ENCODE data around the gene PDIA5.

Gene PDIA5

DNA sequence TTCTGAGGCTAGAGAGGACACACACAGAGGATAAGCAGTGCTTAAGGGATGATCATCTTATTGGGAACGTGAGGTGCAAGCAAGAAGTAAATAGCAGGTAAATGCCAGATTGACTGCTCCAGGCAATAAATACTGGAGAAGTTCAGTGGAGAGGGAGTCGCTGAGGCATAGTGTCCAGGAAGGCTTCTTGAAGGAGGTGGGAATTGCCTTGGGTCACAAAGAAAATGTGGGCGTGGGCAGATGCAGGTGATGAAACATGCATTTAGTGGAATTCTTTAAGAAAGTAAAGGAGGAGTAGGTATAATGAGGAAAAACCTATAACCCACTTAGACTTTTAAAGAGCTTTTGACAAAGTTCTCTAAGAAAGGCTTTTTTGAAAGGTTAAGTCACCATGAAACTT lies 31.8 kb upstream of the PDIA5 start:
- H3K27ac ChIP-seq, result no peak overlapping the region
- DNase-seq, result no peak
- peaks cover 11% of the 10 kb centered on the region for H3K27me3 ChIP-seq (replicated peaks)
- in situ Hi-C loops (cut with HindIII; ENCODE audit: low pct_ligation_motif_present, low sequenced_read_pairs), result no loop called here
- H3K36me3 ChIP-seq (replicated peaks), result no peaks in the 10 kb centered on the region
- no peak overlapping the region for H3K4me3 ChIP-seq (ENCODE audit: low read depth, low read length)
- TF ChIP-seq, protein P1, sequence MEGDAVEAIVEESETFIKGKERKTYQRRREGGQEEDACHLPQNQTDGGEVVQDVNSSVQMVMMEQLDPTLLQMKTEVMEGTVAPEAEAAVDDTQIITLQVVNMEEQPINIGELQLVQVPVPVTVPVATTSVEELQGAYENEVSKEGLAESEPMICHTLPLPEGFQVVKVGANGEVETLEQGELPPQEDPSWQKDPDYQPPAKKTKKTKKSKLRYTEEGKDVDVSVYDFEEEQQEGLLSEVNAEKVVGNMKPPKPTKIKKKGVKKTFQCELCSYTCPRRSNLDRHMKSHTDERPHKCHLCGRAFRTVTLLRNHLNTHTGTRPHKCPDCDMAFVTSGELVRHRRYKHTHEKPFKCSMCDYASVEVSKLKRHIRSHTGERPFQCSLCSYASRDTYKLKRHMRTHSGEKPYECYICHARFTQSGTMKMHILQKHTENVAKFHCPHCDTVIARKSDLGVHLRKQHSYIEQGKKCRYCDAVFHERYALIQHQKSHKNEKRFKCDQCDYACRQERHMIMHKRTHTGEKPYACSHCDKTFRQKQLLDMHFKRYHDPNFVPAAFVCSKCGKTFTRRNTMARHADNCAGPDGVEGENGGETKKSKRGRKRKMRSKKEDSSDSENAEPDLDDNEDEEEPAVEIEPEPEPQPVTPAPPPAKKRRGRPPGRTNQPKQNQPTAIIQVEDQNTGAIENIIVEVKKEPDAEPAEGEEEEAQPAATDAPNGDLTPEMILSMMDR (IDR thresholded peaks at IDR 0.05; ENCODE audit: low read depth, low read length, missing control alignments), result no peak

DNA sequence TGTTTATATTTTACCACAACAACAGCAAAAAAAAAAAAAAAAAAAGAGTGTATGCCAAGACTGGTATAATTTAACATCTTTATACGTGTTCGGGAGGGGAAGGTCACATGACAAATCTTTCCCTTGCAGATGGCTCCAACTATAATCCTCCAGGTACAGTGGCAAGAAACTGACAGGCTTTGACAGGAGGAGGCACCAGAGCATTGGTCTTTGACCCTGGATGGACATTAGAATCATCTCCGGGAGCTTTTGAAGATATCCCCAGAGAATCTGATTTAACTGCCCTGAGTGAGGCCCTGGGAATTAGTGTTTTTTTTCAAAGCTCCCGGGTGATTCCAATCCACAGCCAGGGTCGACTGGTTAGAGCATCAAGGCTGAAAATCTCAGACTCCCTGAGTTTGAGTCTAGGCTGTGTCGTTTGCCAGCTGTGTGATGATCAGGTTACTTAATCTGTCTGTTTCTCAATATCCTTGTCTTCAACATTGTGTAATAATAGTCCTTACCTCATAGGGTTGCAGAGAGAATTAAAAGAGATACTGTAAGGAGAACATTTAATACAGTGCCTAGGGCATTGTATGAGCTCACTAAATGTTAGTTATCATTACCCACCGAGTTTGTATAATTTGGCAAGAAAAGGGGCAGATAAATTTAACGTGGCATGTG lies 30.3 kb upstream of the PDIA5 start:
- H3K27ac ChIP-seq, result no peak overlapping the region
- TF ChIP-seq, protein P1 (IDR thresholded peaks at IDR 0.05; ENCODE audit: low read depth, low read length, missing control alignments), result no peak
- peaks cover 2% of the 10 kb centered on the region for H3K27me3 ChIP-seq (replicated peaks)
- in situ Hi-C loops (cut with HindIII; ENCODE audit: low pct_ligation_motif_present, low sequenced_read_pairs), result no loop called here
- H3K36me3 ChIP-seq (replicated peaks), result no peaks in the 10 kb centered on the region
- DNase-seq, result peak; percentile 25
- H3K4me3 ChIP-seq (ENCODE audit: low read depth, low read length), result no peak overlapping the region

DNA sequence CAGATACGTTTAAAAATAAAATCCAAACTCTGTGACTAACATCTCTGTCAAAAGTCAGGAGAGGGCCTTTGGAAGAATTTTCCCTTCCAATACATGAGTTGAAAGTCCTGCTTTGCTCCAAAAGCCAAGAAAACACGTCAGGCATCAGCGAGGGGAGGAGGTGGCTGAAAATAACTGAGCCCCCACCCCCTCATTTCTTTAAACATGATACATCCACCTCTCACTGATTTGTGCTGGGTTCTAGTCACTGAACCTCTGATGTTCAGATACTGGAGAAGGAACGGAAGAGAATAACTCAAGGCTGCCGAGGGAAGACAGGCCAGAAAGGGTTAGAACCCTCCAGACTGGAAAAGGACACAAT lies 29.8 kb upstream of the PDIA5 start:
- in situ Hi-C loops (cut with HindIII; ENCODE audit: low pct_ligation_motif_present, low sequenced_read_pairs), result no loop called here
- Histone ChIP-seq H3K27ac (no peak overlapping the region), H3K27me3 (replicated peaks) (peaks cover 2% of the 10 kb centered on the region)

DNA sequence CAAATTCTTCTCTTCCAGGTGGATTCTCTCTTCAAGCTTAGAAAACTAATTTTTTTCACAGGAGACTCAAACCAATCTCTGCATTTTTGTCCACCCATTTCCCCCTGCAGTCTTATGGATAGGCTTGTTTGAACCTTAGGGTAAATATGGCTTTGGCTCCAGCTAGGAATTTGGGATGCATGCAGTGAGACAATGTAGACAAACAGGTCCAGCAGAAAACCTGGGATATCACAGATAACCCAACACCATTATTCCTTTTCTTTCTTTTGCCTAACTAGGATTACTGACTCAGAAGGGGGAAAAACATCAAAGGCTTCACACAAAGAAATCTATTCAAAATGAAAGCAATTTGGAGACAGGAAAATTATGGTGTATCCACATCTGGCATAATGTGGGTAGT lies 28.1 kb upstream of the PDIA5 start:
- Histone ChIP-seq H3K27ac (no peak overlapping the region), H3K27me3 (replicated peaks) (no peaks in the 10 kb centered on the region), H3K4me3 (ENCODE audit: low read depth, low read length) (no peak overlapping the region), H3K36me3 (replicated peaks) (no peaks in the 10 kb centered on the region)
- TF ChIP-seq, protein P1 (IDR thresholded peaks at IDR 0.05; ENCODE audit: low read depth, low read length, missing control alignments), result no peak
- no peak for DNase-seq
- in situ Hi-C loops (cut with HindIII; ENCODE audit: low pct_ligation_motif_present, low sequenced_read_pairs), result no loop called here

More for the DNA sequence above, 29.8 kb upstream of the PDIA5 start:
- no peaks in the 10 kb centered on the region for H3K36me3 ChIP-seq (replicated peaks)
- TF ChIP-seq, protein P1 (IDR thresholded peaks at IDR 0.05; ENCODE audit: low read depth, low read length, missing control alignments), result no peak
- no peak overlapping the region for H3K4me3 ChIP-seq (ENCODE audit: low read depth, low read length)
- no peak for DNase-seq

DNA sequence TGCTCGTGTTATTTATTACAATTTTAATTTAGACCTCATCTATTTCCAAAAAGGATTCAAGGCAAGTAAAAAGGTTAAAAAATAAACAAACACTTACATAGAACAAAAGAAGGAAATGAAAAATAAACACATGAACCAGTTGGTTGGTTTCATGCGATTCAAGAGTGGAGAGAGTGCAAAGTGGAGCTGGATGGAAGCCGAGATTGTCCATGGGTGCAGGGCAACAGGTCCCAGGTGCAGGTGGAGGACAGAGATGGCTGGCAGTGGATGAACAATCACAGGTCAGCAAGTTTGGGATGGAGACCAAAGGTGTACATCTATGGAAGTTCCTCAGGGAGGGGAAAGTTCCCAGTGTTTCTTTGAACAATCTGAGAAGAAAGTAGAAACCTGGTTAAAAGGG lies 27.6 kb upstream of the PDIA5 start:
- Histone ChIP-seq H3K27ac (no peak overlapping the region), H3K27me3 (replicated peaks) (no peaks in the 10 kb centered on the region), H3K4me3 (ENCODE audit: low read depth, low read length) (no peak overlapping the region), H3K36me3 (replicated peaks) (no peaks in the 10 kb centered on the region)
- TF ChIP-seq, protein P1 (IDR thresholded peaks at IDR 0.05; ENCODE audit: low read depth, low read length, missing control alignments), result no peak
- in situ Hi-C loops (cut with HindIII; ENCODE audit: low pct_ligation_motif_present, low sequenced_read_pairs), result no loop called here
- no peak for DNase-seq

DNA sequence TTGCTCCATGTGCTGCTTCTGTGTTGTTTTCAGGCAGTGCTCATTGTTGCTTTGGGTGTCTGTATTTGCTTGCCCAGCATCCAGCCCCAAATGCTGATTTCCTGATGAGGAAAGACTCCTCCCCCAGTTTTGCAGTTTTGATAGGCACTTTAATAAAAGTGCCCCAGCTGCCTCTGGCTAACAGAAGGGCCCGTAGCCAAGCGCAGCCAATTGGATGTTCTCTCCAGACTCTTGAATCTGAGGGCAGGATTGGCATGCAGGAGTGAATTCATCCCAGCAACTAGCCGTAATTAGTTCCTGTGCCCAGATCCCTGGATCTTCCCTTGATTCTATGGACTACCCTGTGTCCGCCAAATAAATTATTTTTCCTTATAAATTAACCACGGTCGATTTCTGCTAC lies 24.4 kb upstream of the PDIA5 start:
- no peak for DNase-seq
- in situ Hi-C loops (cut with HindIII; ENCODE audit: low pct_ligation_motif_present, low sequenced_read_pairs), result no loop called here
- Histone ChIP-seq H3K36me3 (replicated peaks) (no peaks in the 10 kb centered on the region), H3K27ac (no peak overlapping the region), H3K27me3 (replicated peaks) (no peaks in the 10 kb centered on the region), H3K4me3 (ENCODE audit: low read depth, low read length) (no peak overlapping the region)
- TF ChIP-seq, protein P1 (IDR thresholded peaks at IDR 0.05; ENCODE audit: low read depth, low read length, missing control alignments), result no peak

Data from brain microvascular endothelial cell (primary cell).